GM10266 (cell line): ENCODE data around the gene SMLR1.

ENCODE experiments used
- DNase-seq: peaks from one replicate; pipeline ENCODE4 v3.0.0; 2012; ENCODE audit errors: extremely low spot score
- CTCF ChIP-seq: IDR thresholded peaks from 2 replicates; pipeline ENCODE4 v1.5.1; 2012; ENCODE audit warnings: mild to moderate bottlenecking, low read depth; ENCODE audit not compliant: control insufficient read depth, insufficient read depth; ENCODE audit errors: missing control alignments

Gene SMLR1

GRCh38 chr6:130843575-130844320 lies 16.5 kb downstream of the SMLR1 start:
- peak; percentile 40 for DNase-seq
- peak; percentile 70 for TF ChIP-seq CTCF

GRCh38 chr6:130846501-130846900 lies 19.3 kb downstream of the SMLR1 start:
- TF ChIP-seq CTCF: no peak
- no peak for DNase-seq

GRCh38 chr6:130847001-130847910 lies 20.1 kb downstream of the SMLR1 start:
- TF ChIP-seq CTCF: no peak
- DNase-seq: no peak

DNA sequence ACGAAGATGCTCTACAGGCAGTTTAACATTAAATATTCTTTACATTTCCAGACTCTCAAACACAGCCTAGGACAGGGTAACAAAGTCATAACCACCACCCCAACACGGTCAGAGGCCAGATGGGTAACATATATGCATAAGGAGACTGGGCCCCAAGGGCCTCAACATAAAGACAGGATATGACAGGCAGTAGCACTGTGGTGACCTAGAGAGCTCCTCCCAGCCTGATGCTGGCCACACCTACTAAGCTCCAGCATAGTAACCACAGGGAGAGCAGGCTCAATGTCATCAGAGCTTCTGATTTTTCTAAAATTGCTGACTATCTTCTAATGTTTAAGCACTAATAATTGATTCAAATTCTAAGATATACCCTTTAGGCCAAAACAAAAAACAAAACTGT lies 21.7 kb downstream of the SMLR1 start:
- peak; percentile 13 for DNase-seq

DNA sequence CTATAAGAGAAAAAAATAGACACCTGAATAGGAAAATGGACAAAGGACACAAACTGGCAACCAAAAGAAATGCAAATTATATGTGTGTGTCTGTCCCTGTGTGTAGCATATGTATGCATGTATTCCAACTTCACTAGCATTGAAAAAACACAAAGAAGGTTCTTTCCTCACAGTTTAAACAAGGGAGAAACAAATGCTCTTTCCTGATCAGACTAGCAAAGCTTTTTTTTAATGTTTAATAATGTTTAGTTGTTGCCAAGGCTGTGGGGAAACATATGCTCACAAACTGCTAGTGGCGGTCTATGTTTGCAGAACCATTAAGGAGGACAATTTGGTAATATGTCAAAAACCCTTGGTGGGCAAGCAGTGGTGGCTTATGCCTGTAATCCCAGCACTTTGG lies 22.4 kb downstream of the SMLR1 start:
- no peak for TF ChIP-seq CTCF
- no peak for DNase-seq

More for the DNA sequence above, 21.7 kb downstream of the SMLR1 start:
- TF ChIP-seq CTCF: no peak

DNA sequence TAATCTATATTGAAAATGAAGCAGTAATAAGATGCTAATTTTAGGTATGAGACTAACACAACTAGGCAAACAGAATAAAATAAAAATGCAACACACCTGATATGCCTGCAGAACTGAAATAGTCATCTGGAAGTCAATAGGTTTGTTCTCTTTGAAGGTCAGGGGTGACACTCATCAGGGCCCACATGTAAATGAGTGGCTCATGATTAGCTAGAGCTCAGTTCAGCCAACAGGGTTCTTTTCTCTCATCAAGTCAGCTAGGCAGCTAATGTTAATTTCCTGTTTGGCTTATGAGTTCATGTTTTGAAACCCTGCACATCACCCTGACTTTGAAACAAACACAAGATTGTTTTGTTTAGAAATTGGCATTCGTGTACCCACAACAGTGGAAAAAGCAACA lies 23.8 kb downstream of the SMLR1 start:
- no peak for TF ChIP-seq CTCF
- no peak for DNase-seq
